ENCODE results near the gene PLCXD1. TPM values are rescaled to one million over a fixed set of nuclear protein-coding genes. Genes with fewer than 3 reads are reported as not detected.
A peak's percentile ranks its signal among the peaks of the same experiment; 100 is the strongest.
"Not testable (repeated sequence)": the region's sequence is repeated elsewhere in the genome, so short reads cannot be mapped to it uniquely, and the experiment has no call there.

The PLCXD1 gene, protein sequence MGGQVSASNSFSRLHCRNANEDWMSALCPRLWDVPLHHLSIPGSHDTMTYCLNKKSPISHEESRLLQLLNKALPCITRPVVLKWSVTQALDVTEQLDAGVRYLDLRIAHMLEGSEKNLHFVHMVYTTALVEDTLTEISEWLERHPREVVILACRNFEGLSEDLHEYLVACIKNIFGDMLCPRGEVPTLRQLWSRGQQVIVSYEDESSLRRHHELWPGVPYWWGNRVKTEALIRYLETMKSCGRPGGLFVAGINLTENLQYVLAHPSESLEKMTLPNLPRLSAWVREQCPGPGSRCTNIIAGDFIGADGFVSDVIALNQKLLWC
- 95.9 and 112 TPM in 2 replicates for total RNA-seq (2014; rRNA removed; shearing (Covaris generic))
- polyA plus RNA-seq (2016; fragmentation: Nextera tagmentation; extraction: Ambion mirVana) = 48.7 and 50.9 TPM in 2 replicates
- long read RNA-seq, full-length matches to known transcripts = 13 of 21 reads
- long read RNA-seq, partial matches to known transcripts = 2 of 21 reads
- long read RNA-seq, other reads (novel, unspliced or antisense) = 6 of 21 reads

DNA sequence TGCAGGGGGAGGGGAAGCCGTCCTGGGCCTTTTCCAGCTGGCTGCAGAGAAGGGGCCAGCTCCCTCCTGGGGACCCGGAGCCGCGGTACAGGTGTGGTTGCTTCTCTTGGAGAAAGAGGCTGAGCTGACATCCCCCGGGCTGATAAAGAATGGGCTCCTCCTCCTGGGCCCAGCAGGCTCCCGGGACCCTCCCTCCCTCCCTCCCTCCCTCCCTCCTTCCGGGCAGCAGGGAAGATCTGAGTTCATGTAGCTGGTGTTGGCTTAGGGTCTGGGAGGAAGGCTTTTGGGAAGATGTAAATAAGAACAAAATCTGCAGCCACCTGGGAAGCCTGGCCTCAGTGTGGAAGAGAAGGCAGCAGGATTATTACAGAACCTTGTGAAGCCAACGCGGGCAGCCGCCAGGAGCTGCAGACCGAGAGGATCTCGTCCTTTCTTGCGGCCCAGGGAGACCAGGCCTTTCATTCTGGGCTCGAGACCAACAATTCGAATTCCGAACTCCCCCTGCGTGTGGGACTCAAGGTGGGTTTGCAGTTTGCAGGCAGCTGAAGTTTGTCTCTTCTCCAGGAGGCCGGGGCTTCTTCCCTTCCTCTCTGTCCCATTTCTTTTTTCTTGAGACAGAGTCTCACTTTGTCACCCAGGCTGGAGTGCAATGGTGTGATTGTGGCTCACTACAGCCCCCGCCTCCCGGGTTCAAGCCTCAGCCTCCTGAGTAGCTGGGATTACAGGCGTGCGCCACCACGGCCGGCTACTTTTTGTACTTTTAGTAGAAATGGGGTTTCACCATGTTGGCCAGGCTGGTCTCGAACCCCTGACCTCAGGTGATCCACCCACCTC, at the start of gene PLCXD1:
TSS of gene PLCXD1 (plus strand) at position 216 of the 834 bp plus-strand sequence. CDS start 2,807 bp downstream, outside the sequence.
- H3F3A ChIP-seq (replicated peaks; ENCODE audit: low read depth) = peaks cover 42% of the 10 kb centered on the region
- Mint-ChIP-seq H3K9me3 (peaks cover 20% of the 10 kb centered on the region), H3K4me3 (peak within 1 kb of the TSS; percentile 92), H3K4me1 (peaks cover 28% of the 10 kb centered on the region), H3K27ac (peak within 1 kb of the TSS; percentile 97), H3K27me3 (ENCODE audit: insufficient read depth, low read depth, poor library complexity) (peaks cover 27% of the 10 kb centered on the region), H3K36me3 (ENCODE audit: low read depth) (peaks cover 59% of the 10 kb centered on the region)
- H3K4me1 ChIP-seq (ENCODE audit: insufficient read depth) = peaks cover 10% of the 10 kb centered on the region; the same call in 1 of the 2 replicates
- no peaks in the 10 kb centered on the region for H3K27me3 ChIP-seq (ENCODE audit: insufficient read depth)
- H3K27ac ChIP-seq (ENCODE audit: low read depth) = peak within 1 kb of the TSS; percentile 99
- peak within 1 kb of the TSS; percentile 81 for H3K4me2 ChIP-seq
- DNase-seq (ENCODE audit: low spot score) (peak; percentile 96), ATAC-seq (peak; percentile 60)
- H3K36me3 ChIP-seq (ENCODE audit: insufficient read depth) = peaks cover 26% of the 10 kb centered on the region
- no peak within 1 kb of the TSS for H2AFZ ChIP-seq
- H3K9me2 ChIP-seq (ENCODE audit: insufficient read depth) = no peaks in the 10 kb centered on the region
- H4K20me1 ChIP-seq (replicated peaks; ENCODE audit: insufficient read depth) = peaks cover 19% of the 10 kb centered on the region
- H3K79me2 ChIP-seq (replicated peaks; ENCODE audit: insufficient read depth) = peaks cover 61% of the 10 kb centered on the region
- peak within 1 kb of the TSS; percentile 94 for H3K4me3 ChIP-seq
- TF ChIP-seq ZNF331 (CRISPR knock-in tag; IDR thresholded peaks at IDR 0.05; ENCODE audit: low read depth) (no peak), POLR2AphosphoS5 (IDR thresholded peaks at IDR 0.05; ENCODE audit: low read depth) (peak; percentile 63)

DNA sequence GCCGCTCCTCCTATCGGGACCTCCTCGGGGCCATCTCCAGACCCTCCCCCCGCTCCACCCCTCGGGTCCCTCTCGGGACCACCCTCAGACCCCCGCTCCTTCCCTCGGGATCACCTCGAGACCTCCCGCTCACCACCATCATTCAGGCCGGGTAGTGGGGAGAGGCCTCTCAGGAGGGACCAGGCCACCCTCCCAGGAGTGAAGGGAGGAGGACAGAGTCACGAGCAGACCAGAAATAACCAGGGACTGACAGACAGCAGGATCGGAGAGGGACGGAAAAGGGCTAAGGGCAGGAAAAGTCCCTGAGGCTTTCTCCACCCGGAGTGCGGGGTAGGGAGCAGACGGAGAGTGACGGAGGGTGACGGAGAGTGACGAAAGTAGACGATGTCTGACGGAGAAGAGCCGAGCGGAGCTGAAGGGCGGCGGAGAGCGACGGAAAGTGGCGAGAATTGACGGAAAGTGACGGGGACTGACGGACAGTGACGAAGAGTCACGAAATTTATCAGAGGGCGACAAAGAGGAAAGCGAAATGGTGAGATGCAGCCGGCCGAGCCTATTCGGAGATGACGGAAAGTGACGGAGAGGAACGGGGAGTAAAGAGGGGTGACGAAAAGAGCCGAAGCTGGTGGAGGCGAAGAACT, 49.4 kb upstream of the PLCXD1 start:
- not testable (repeated sequence) for H3K4me2 ChIP-seq; H3K79me2 ChIP-seq (replicated peaks; ENCODE audit: insufficient read depth); H3K27ac Mint-ChIP-seq; H2AFZ ChIP-seq; H3K27me3 ChIP-seq (ENCODE audit: insufficient read depth); H3F3A ChIP-seq (replicated peaks; ENCODE audit: low read depth); H3K36me3 Mint-ChIP-seq (ENCODE audit: low read depth); H4K20me1 ChIP-seq (replicated peaks; ENCODE audit: insufficient read depth); H3K36me3 ChIP-seq (ENCODE audit: insufficient read depth); H3K27me3 Mint-ChIP-seq (ENCODE audit: insufficient read depth, low read depth, poor library complexity); H3K4me1 Mint-ChIP-seq; H3K27ac ChIP-seq (ENCODE audit: low read depth); H3K9me2 ChIP-seq (ENCODE audit: insufficient read depth); H3K4me3 Mint-ChIP-seq; H3K4me1 ChIP-seq (ENCODE audit: insufficient read depth); H3K4me3 ChIP-seq; H3K9me3 Mint-ChIP-seq; ATAC-seq; DNase-seq (ENCODE audit: low spot score)

DNA sequence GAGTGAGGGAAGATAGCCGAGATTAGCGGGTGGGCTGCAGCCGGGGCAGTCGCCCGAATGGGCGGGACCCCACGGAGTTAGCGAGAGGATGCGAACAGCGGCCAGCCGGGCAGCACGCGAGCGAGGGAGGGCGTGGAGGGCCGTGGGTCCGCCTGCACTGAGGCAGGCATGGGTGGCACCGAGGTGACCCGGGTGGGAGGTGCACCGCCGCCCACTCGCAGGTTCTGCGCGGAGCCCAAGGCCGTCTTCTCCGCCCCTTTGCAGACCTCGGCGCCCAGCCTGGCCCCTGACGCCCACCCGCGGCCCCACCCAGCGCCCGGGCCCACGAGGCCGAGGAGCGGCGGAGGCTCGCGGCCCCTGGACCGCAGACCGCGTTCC, 48.9 kb upstream of the PLCXD1 start:
- not testable (repeated sequence) for H3K36me3 Mint-ChIP-seq (ENCODE audit: low read depth); H3K4me1 Mint-ChIP-seq; H4K20me1 ChIP-seq (replicated peaks; ENCODE audit: insufficient read depth); H2AFZ ChIP-seq; H3K9me3 Mint-ChIP-seq; H3K27ac Mint-ChIP-seq; H3K4me3 ChIP-seq; H3K4me1 ChIP-seq (ENCODE audit: insufficient read depth); H3K36me3 ChIP-seq (ENCODE audit: insufficient read depth); H3K4me2 ChIP-seq; H3K27me3 ChIP-seq (ENCODE audit: insufficient read depth); H3K4me3 Mint-ChIP-seq; H3K27ac ChIP-seq (ENCODE audit: low read depth); H3K27me3 Mint-ChIP-seq (ENCODE audit: insufficient read depth, low read depth, poor library complexity); H3K9me2 ChIP-seq (ENCODE audit: insufficient read depth); H3F3A ChIP-seq (replicated peaks; ENCODE audit: low read depth); DNase-seq (ENCODE audit: low spot score); H3K79me2 ChIP-seq (replicated peaks; ENCODE audit: insufficient read depth); ATAC-seq

DNA sequence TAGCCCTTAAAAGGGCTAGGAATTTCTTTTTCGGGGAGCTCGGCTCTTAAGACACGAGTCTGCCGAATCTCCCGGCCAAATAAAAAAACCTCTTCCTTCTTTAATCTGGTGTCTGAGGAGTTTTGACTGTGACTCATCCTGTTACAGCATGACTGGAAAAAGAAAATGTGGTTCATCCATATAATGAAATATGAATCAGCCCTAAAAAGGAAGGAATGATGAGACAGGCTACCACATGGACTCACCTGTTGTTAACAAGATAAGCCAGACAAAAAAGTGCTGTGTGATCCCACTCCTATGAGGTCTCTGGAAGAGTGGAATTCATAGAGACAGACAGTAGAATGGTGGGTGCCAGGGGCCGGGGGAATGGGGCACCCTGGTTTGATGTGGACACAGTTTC, 45.0 kb upstream of the PLCXD1 start:
- not testable (repeated sequence) for H3K27me3 Mint-ChIP-seq (ENCODE audit: insufficient read depth, low read depth, poor library complexity); H3F3A ChIP-seq (replicated peaks; ENCODE audit: low read depth); H3K4me3 ChIP-seq; H3K4me1 ChIP-seq (ENCODE audit: insufficient read depth); H3K4me3 Mint-ChIP-seq; H3K4me1 Mint-ChIP-seq; H2AFZ ChIP-seq; H3K79me2 ChIP-seq (replicated peaks; ENCODE audit: insufficient read depth); H3K9me2 ChIP-seq (ENCODE audit: insufficient read depth); H3K36me3 Mint-ChIP-seq (ENCODE audit: low read depth); ATAC-seq; H3K9me3 Mint-ChIP-seq; H3K27ac ChIP-seq (ENCODE audit: low read depth); H4K20me1 ChIP-seq (replicated peaks; ENCODE audit: insufficient read depth); H3K27ac Mint-ChIP-seq; H3K27me3 ChIP-seq (ENCODE audit: insufficient read depth); DNase-seq (ENCODE audit: low spot score); H3K4me2 ChIP-seq; H3K36me3 ChIP-seq (ENCODE audit: insufficient read depth)
